GM12865 (cell line): ENCODE data around the gene NHLRC4.

Experiments used
- DNase-seq: peaks from one replicate; pipeline ENCODE4 v3.0.0; 2010; ENCODE audit warnings: low read depth
- H3K4me3 ChIP-seq: 2 replicates; pipeline ENCODE4 v1.5.1; 2011; ENCODE audit warnings: mild to moderate bottlenecking, low read depth, low read length, control low read depth
- CTCF ChIP-seq: IDR thresholded peaks from 2 replicates; pipeline ENCODE4 v1.5.1; 2011; ENCODE audit warnings: low read length, control low read depth, low read depth, inconsistent platforms; ENCODE audit not compliant: insufficient read depth; ENCODE audit errors: missing control alignments

Gene NHLRC4

DNA sequence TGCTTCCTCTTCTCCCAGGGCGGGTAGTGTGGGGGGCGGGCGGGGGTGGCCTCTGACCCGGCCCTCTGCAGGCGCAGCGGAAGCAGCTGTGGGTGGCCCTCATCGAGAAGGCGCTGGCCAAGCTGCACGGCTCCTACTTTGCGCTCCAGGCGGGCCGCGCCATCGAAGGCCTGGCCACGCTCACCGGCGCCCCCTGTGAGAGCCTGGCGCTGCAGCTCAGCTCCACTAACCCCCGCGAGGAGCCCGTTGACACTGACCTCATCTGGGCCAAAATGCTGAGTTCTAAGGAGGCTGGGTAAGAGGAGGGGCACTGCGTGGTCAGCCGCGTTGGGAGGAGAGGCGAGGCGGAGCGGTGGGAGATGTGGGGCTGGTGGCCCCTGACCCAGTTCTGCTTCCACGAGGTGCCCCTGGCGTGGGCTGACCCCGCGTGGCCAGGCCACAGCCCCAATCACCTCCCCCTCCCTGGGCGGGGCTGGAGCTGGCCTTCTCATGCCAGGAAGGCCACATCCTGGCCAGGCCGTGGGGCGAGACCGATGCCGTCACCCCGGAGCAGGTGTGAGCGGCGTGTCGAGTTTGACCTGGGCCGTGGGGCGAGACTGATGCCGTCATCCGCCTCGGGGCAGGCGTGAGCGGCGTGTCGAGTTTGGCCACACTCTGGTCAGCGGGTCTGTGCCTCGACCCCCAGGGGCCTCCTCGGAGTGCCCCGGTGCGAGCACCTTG is 17.1 kb upstream of the NHLRC4 start:
- DNase-seq, result no peak
- no peak overlapping the region for H3K4me3 ChIP-seq
- TF ChIP-seq CTCF, result no peak

GRCh38 chr16:551210-551609 is 15.6 kb upstream of the NHLRC4 start:
- TF ChIP-seq CTCF, result no peak
- DNase-seq, result no peak
- no peak overlapping the region for H3K4me3 ChIP-seq

GRCh38 chr16:552171-552570 is 14.6 kb upstream of the NHLRC4 start:
- no peak overlapping the region for H3K4me3 ChIP-seq
- no peak for DNase-seq
- TF ChIP-seq CTCF, result no peak

GRCh38 chr16:553601-554296 is 13.1 kb upstream of the NHLRC4 start:
- TF ChIP-seq CTCF, result no peak
- H3K4me3 ChIP-seq, result no peak overlapping the region

GRCh38 chr16:554297-554621 is 12.5 kb upstream of the NHLRC4 start:
- no peak for TF ChIP-seq CTCF

More at GRCh38 chr16:553601-554296, 13.1 kb upstream of the NHLRC4 start:
- DNase-seq, result no peak

GRCh38 chr16:554640-555365 is 12.0 kb upstream of the NHLRC4 start:
- no peak for DNase-seq

More at GRCh38 chr16:554297-554621, 12.5 kb upstream of the NHLRC4 start:
- DNase-seq, result no peak
- H3K4me3 ChIP-seq, result no peak overlapping the region

More at GRCh38 chr16:554640-555365, 12.0 kb upstream of the NHLRC4 start:
- TF ChIP-seq CTCF, result no peak
- H3K4me3 ChIP-seq, result no peak overlapping the region
